ENCODE data around the gene NOL4L. TPM values are rescaled to one million over a fixed set of nuclear protein-coding genes. Genes with fewer than 3 reads are reported as not detected.
A peak's percentile ranks its signal among the peaks of the same experiment; 100 is the strongest.

Gene NOL4L
- total RNA-seq, 4 donors from 2014 or later, result 5.8 to 19.4 (median 12.8) TPM

- Histone ChIP-seq H3K9me3 (no peaks in the 10 kb centered on the region), H3K4me1 (peaks cover 56 to 88% (median 82%) of the 10 kb centered on the region in 4 donors), H3K4me3 (no peak overlapping the region), H3K27me3 (no peaks in the 10 kb centered on the region), H3K36me3 (no peaks in the 10 kb centered on the region), H3K27ac (replicated peaks in 1 of 4) (peak overlapping the region in 1 of 4 donors; percentile 26)
- intact Hi-C loops (cut with DNase I), result no loop called here
- DNase-seq (ENCODE audit: extremely low spot score), result no peak
- no peak for TF ChIP-seq EP300 (IDR thresholded peaks at IDR 0.05)
- TF ChIP-seq POLR2AphosphoS5 (IDR thresholded peaks at IDR 0.05), result no peak
- no peak for TF ChIP-seq POLR2A (IDR thresholded peaks at IDR 0.05; ENCODE audit: low read depth)
- TF ChIP-seq, protein P1, sequence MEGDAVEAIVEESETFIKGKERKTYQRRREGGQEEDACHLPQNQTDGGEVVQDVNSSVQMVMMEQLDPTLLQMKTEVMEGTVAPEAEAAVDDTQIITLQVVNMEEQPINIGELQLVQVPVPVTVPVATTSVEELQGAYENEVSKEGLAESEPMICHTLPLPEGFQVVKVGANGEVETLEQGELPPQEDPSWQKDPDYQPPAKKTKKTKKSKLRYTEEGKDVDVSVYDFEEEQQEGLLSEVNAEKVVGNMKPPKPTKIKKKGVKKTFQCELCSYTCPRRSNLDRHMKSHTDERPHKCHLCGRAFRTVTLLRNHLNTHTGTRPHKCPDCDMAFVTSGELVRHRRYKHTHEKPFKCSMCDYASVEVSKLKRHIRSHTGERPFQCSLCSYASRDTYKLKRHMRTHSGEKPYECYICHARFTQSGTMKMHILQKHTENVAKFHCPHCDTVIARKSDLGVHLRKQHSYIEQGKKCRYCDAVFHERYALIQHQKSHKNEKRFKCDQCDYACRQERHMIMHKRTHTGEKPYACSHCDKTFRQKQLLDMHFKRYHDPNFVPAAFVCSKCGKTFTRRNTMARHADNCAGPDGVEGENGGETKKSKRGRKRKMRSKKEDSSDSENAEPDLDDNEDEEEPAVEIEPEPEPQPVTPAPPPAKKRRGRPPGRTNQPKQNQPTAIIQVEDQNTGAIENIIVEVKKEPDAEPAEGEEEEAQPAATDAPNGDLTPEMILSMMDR (IDR thresholded peaks at IDR 0.05), result no peak
- 91% methylated on average over 7 of the region's 7 CpGs for WGBS
These were observed 106.6 kb downstream of the NOL4L start for GRCh38 chr20:32478576-32478975.

DNA sequence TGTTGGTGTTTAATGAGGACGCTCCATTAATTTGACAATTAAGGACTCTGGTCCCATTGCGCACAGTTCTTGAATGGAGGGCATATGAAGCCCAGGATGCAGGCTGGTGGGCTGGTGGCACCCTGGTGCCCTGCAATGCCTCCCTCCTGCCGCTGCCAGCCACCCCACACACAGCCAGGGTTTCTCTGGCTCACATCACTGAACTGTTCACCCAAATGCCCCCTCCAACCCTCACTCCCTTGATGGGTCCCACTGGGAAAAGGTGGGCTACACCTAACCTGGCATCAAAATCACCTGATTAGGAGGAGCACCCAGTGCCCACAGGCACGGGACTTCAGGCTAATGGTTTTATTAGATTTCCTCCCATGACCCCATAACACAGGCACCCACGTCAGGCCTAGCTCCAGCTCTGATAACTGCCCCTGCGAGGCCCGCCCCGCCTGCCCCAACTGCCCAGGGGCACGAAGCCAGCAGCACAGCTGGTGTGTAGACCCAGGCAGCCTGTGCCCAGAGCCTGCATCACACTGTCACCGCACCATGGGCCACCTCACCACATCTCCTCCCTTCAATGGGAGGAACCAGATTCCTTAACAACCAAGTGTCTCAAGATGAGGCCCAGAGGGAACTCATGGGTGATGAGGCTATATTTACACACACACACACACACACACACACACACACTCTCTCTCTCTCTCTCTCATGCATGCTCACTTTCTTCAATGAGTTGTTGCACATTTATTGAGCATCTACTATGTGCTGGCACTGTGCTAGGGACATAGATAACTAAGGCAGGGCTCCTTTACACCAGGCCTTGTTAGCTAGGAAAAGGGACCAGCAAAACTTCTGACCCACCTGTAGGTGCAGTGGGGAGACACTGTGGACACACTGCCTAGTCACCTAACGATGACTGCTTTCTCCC is 107.3 kb downstream of the NOL4L start:
- H3K9me3 ChIP-seq, result no peaks in the 10 kb centered on the region
- TF ChIP-seq, protein P1 (IDR thresholded peaks at IDR 0.05), result no peak
- TF ChIP-seq POLR2AphosphoS5 (IDR thresholded peaks at IDR 0.05), result no peak
- no peak for TF ChIP-seq POLR2A (IDR thresholded peaks at IDR 0.05; ENCODE audit: low read depth)
- no peak for TF ChIP-seq EP300 (IDR thresholded peaks at IDR 0.05)
- 84% methylated on average over 7 of the region's 11 CpGs for WGBS
- H3K4me3 ChIP-seq, result no peak overlapping the region
- intact Hi-C loops (cut with DNase I), result no loop called here
- peak overlapping the region in 3 of 4 donors; percentile 85 to 92 (median 86) for H3K27ac ChIP-seq (replicated peaks in 1 of 4)
- no peaks in the 10 kb centered on the region for H3K27me3 ChIP-seq
- H3K4me1 ChIP-seq, result peaks cover 63 to 95% (median 90%) of the 10 kb centered on the region in 4 donors
- no peak for DNase-seq (ENCODE audit: extremely low spot score)
- H3K36me3 ChIP-seq, result peaks cover 0 to 5% (median 0%) of the 10 kb centered on the region in 4 donors

DNA sequence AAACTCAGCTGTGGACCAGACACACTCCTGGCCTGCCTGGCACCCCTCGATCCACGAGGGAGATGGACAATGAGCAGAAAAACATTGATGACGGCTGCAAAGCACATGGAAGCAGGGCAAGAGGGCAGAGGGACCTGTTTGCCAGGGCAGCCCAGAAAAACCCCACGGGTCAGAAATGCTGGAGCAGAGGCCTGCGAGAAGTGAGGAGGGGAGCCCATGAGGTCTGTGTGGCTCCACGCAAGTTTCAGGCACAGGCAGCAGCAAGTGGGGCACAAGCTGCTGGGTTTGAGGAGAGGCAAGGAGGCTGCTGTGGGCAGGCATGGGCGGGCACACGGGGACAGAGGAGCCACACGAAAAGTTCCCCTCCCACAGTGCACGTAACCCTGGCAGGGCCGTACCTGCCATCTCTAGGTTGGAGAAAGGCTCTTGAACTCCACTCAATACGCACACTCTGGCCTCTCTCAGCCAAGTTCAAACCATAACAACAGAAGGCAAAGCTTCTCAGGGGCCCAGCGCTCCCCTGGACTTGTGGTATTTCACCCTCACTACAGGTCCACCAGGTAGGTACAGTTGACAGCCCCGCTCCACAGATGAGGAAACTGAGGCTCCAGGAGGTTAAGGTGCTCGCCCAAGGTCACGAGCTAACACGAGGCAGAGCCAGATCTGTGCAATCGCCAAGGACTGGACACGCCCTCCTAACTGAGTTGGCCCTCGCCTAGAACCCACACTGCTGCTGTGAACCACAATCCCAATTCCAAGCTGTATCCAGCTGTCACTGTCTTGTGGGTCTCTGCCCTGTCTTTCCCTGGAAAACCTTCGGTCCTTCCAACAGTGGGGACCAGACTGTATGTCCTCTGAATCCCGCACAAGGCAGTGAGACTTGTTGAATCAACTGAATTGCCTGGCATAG is 108.2 kb downstream of the NOL4L start:
- TF ChIP-seq EP300 (IDR thresholded peaks at IDR 0.05) (no peak), POLR2AphosphoS5 (IDR thresholded peaks at IDR 0.05) (no peak), POLR2A (IDR thresholded peaks at IDR 0.05; ENCODE audit: low read depth) (no peak)
- TF ChIP-seq, protein P1 (IDR thresholded peaks at IDR 0.05), result no peak
- peak overlapping the region; percentile 85 to 92 (median 88) for H3K27ac ChIP-seq (replicated peaks in 1 of 4)
- intact Hi-C loops (cut with DNase I), result no loop called here

GRCh38 chr20:32474967-32475811 is 109.9 kb downstream of the NOL4L start:
- H3K4me1 ChIP-seq, result peaks cover 64 to 98% (median 91%) of the 10 kb centered on the region in 4 donors
- TF ChIP-seq POLR2AphosphoS5 (IDR thresholded peaks at IDR 0.05), result peak; percentile 62 to 68
- no peak for TF ChIP-seq POLR2A (IDR thresholded peaks at IDR 0.05; ENCODE audit: low read depth)
- no peak for TF ChIP-seq EP300 (IDR thresholded peaks at IDR 0.05)
- TF ChIP-seq, protein P1 (IDR thresholded peaks at IDR 0.05), result no peak
- H3K27ac ChIP-seq (replicated peaks in 1 of 4), result peak overlapping the region; percentile 85 to 92 (median 88)
- no peaks in the 10 kb centered on the region for H3K27me3 ChIP-seq
- no peak for DNase-seq (ENCODE audit: extremely low spot score)
- intact Hi-C loops (cut with DNase I), result no loop called here
- H3K9me3 ChIP-seq, result no peaks in the 10 kb centered on the region
- H3K36me3 ChIP-seq, result peaks cover 0 to 22% (median 5%) of the 10 kb centered on the region in 4 donors
- H3K4me3 ChIP-seq, result peak overlapping the region; percentile 44 to 54 (median 52)
- WGBS, result 0% methylated on average over 1 of the region's 28 CpGs

More for the DNA sequence above, 108.2 kb downstream of the NOL4L start:
- H3K4me3 ChIP-seq, result no peak overlapping the region
- no peaks in the 10 kb centered on the region for H3K27me3 ChIP-seq
- H3K9me3 ChIP-seq, result no peaks in the 10 kb centered on the region
- peaks cover 0 to 13% (median 3%) of the 10 kb centered on the region in 4 donors for H3K36me3 ChIP-seq
- WGBS, result 74% methylated on average over 20 of the region's 22 CpGs
- no peak for DNase-seq (ENCODE audit: extremely low spot score)
- peaks cover 69 to 98% (median 92%) of the 10 kb centered on the region in 4 donors for H3K4me1 ChIP-seq
